Activated CD4-positive, alpha-beta T cell treated with anti-CD3 and anti-CD28 coated beads, Interleukin-2, amount 10 ng/mL, durations not matched to agents 24 days and 14 days (primary cell): ENCODE measurements around the gene IGSF21. TPM values are rescaled to one million over a fixed set of nuclear protein-coding genes. Genes with fewer than 3 reads are reported as not detected.

Experiments
- DNase-seq: peaks from one replicate; pipeline ENCODE4 v3.0.0; 2022
- H3K27ac Mint-ChIP-seq: one replicate; pipeline ENCODE4 v1.8.0; 2022; ENCODE audit warnings: mild to moderate bottlenecking, mixed read lengths
- H3K27me3 Mint-ChIP-seq: one replicate; pipeline ENCODE4 v1.8.0; 2022; ENCODE audit warnings: mixed read lengths
- H3K36me3 Mint-ChIP-seq: one replicate; pipeline ENCODE4 v1.8.0; 2022; ENCODE audit warnings: low read depth, mild to moderate bottlenecking, mixed read lengths
- H3K4me1 Mint-ChIP-seq: one replicate; pipeline ENCODE4 v1.8.0; 2021; ENCODE audit warnings: mixed read lengths
- H3K4me3 Mint-ChIP-seq: one replicate; pipeline ENCODE4 v1.8.0; 2022; ENCODE audit warnings: mild to moderate bottlenecking, moderate library complexity, mixed read lengths
- H3K9me3 Mint-ChIP-seq: one replicate; pipeline ENCODE4 v1.8.0; 2021; ENCODE audit warnings: mixed read lengths
- intact Hi-C: fragments of 100-400 bp; cut with micrococcal nuclease; formaldehyde crosslinking; loops from one replicate; pipeline ENCODE4 v1.15.1; 2023
- total RNA-seq: library from RNA; stranded (reverse); gene quantifications from 2 replicates; pipeline ENCODE4 v1.2.3, GENCODE V29; 2022

IGSF21 gene
- total RNA-seq, 1 donor from 2014 or later: not detected

GRCh38 chr1:18394563-18395156 is 287.1 kb downstream of the IGSF21 start:
- intact Hi-C loops: no loop called here
- no peak overlapping the region for H3K4me3 Mint-ChIP-seq
- no peaks in the 10 kb centered on the region for H3K36me3 Mint-ChIP-seq
- no peaks in the 10 kb centered on the region for H3K4me1 Mint-ChIP-seq
- DNase-seq: no peak
- H3K27ac Mint-ChIP-seq: no peak overlapping the region
- no peaks in the 10 kb centered on the region for H3K9me3 Mint-ChIP-seq
- peaks cover 2% of the 10 kb centered on the region for H3K27me3 Mint-ChIP-seq

- H3K27me3 Mint-ChIP-seq: peaks cover 2% of the 10 kb centered on the region
- intact Hi-C loops: no loop called here
- H3K4me1 Mint-ChIP-seq: no peaks in the 10 kb centered on the region
- no peak overlapping the region for H3K27ac Mint-ChIP-seq
- DNase-seq: no peak
- H3K4me3 Mint-ChIP-seq: no peak overlapping the region
- H3K9me3 Mint-ChIP-seq: no peaks in the 10 kb centered on the region
- H3K36me3 Mint-ChIP-seq: no peaks in the 10 kb centered on the region
Observed at GRCh38 chr1:18396247-18396980, 288.8 kb downstream of the IGSF21 start.

GRCh38 chr1:18397641-18398040 is 290.0 kb downstream of the IGSF21 start:
- no peak overlapping the region for H3K27ac Mint-ChIP-seq
- no peak for DNase-seq
- H3K27me3 Mint-ChIP-seq: peaks cover 2% of the 10 kb centered on the region
- intact Hi-C loops: no loop called here
- no peaks in the 10 kb centered on the region for H3K36me3 Mint-ChIP-seq
- H3K4me1 Mint-ChIP-seq: no peaks in the 10 kb centered on the region
- H3K4me3 Mint-ChIP-seq: no peak overlapping the region
- H3K9me3 Mint-ChIP-seq: no peaks in the 10 kb centered on the region

DNA sequence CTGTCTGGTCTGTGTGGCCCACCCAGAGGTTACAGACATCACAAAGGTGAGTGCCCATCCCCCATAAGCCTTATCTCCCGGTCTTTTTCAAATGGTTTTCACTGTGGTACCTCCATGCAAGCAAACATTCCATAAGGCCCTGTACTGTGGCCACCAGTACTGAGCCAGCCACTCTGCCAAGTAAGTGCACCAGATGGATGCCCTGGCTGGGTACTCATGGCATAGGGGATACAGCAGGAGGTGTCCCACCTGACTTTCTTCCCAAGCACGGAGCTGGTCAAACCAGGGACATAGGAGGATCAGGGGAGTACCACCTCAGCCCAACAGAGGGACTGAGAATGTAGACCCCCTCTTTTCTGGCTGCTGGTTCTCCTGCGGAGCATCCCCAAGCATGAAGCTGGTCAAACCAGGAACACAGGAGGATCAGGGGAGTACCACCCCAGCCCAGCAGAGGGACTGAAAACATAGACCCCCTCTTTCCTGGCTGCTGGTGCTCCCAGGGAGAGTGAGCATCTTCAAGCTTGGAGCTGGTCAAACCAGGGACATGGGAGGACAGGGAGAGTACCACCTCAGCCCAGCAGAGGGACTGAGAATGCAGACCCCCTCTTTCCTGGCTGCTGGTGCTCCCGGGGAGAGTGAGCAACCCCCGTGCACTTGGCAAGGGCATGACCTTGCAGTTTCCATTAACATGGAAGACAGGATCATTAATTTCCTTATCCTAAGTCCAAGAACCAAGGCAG is 291.4 kb downstream of the IGSF21 start:
- intact Hi-C loops: no loop called here
- Mint-ChIP-seq H3K27ac (no peak overlapping the region), H3K9me3 (no peaks in the 10 kb centered on the region), H3K36me3 (no peaks in the 10 kb centered on the region), H3K4me1 (no peaks in the 10 kb centered on the region), H3K27me3 (peaks cover 2% of the 10 kb centered on the region), H3K4me3 (no peak overlapping the region)
- DNase-seq: no peak

DNA sequence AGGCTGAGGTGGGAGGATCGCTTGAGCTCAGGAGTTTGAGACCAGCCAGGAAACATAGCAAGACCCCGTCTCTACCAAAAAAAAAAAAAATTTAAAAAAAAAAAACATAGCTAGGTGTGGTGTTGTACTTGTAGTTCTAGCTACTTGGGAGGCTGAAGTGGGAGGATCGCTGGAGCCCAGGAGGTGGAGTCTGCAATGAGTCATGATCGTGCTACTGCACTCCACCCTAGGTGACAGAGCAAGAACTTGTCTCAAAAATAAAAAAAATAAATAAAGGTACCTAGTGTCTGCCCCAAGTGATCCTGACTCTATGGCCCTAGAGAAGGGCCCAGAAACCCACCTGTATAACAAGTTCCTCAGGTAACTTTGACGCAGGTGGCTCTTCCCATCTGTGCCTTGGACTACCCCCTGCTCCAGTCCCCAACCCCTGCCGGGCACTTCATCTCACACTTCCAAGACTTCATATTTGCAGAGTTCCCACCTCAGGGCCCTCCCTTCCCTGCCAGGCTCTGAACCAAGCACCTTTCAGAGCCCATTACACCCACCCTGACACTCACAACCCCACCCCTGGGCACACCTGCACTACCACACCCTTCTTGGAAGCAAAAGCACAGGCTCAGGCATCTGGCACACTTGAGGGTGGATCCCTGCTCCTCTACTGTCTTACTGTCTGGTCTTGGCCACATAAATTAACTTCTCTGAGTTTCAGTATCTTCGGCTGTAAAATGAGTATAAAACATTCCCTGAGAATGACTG is 292.9 kb downstream of the IGSF21 start:
- H3K36me3 Mint-ChIP-seq: no peaks in the 10 kb centered on the region
- intact Hi-C loops: no loop called here
- H3K4me3 Mint-ChIP-seq: no peak overlapping the region
- no peak for DNase-seq
- peaks cover 2% of the 10 kb centered on the region for H3K27me3 Mint-ChIP-seq
- no peaks in the 10 kb centered on the region for H3K9me3 Mint-ChIP-seq
- H3K27ac Mint-ChIP-seq: no peak overlapping the region
- H3K4me1 Mint-ChIP-seq: no peaks in the 10 kb centered on the region

DNA sequence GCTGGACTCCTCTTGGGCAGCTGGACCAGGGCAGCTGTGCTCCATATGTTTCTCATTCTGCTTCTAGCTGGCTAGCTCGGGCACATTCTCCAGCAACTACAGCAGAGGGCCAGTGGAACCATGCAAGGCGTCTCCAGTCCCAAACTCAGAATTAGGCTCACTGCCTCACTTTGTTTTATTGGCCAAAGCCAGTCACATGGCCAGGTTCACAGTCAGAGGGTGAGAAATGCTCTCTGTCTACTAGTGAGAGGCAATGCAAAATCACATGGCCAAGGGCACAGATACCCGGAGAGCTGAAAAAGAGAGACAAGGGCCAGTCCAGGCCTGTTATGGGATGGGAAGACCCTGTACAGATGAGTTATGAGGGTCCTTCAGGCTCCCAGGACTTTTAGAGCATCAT is 294.3 kb downstream of the IGSF21 start:
- DNase-seq: no peak
- Mint-ChIP-seq H3K27ac (no peak overlapping the region), H3K36me3 (no peaks in the 10 kb centered on the region), H3K9me3 (no peaks in the 10 kb centered on the region), H3K4me3 (no peak overlapping the region), H3K4me1 (no peaks in the 10 kb centered on the region), H3K27me3 (peaks cover 2% of the 10 kb centered on the region)
- intact Hi-C loops: no loop called here

DNA sequence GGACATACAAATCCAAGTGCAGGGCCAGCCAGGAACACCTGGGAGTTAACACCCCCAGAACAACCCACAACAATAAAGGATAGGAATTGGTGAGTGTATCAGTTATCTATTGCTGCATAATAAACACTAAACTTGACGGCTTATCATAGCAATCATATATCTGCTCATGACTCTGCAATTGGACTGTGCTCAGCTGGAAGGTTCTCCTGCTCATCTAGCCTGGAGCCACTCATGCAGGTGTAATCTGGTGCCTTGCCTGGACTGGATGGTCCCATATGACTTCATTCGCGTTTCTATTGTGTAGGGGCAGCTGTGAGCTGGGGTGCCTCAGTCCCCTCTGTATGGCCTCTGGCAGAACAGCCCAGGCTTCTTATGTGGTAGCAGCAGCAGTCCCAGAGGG is 296.9 kb downstream of the IGSF21 start:
- Mint-ChIP-seq H3K9me3 (no peaks in the 10 kb centered on the region), H3K27ac (no peak overlapping the region)
- intact Hi-C loops: no loop called here

DNA sequence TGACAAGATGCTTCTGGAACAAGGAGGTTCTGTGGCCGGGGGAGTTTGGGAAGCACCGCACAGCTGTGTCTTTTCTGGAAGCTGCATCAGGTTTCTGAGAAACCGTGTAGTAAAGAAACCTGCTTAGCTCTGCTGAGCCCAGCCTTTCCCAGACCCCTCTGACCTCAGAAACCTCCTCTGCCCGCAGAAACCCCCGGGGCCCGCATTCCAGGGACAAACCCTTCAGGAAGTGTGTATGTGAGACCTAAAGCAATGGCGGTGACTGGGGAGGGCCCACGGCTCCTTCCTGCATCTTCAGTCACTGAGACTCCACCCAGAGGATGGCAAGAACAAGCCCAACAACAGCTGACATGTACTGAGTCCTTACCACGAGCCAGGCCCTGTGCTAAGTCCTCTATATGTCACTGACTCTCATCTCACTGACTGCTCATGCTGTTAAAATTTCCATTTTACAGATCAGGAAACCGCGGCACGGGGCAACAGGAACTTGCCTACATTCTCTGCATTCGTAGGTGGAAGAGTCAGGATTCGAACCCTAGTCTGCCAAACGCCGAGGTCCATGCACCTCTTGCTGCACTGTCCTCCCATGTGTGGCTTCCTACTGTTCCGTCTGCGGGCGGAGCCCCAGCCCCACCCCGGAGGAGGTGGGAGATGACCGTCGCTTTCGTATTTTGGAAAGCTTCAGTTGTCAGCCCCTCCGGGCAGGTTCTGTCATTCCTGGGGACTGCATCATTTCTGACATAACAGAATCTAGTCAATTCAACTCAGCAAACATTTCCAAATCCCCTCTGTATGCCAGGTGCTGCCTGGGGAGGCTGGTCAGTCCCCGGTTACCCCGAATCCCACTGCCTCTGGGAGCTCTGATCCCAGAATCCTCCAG is 299.8 kb downstream of the IGSF21 start:
- no peak for DNase-seq
- H3K27ac Mint-ChIP-seq: no peak overlapping the region
- no peak overlapping the region for H3K4me3 Mint-ChIP-seq
- H3K9me3 Mint-ChIP-seq: no peaks in the 10 kb centered on the region
- H3K36me3 Mint-ChIP-seq: no peaks in the 10 kb centered on the region
- intact Hi-C loops: no loop called here
- H3K4me1 Mint-ChIP-seq: no peaks in the 10 kb centered on the region
- no peaks in the 10 kb centered on the region for H3K27me3 Mint-ChIP-seq

More for the DNA sequence above, 296.9 kb downstream of the IGSF21 start:
- H3K4me1 Mint-ChIP-seq: no peaks in the 10 kb centered on the region
- H3K27me3 Mint-ChIP-seq: no peaks in the 10 kb centered on the region
- H3K4me3 Mint-ChIP-seq: no peak overlapping the region
- H3K36me3 Mint-ChIP-seq: no peaks in the 10 kb centered on the region
- no peak for DNase-seq

- intact Hi-C loops: no loop called here
- Mint-ChIP-seq H3K9me3 (no peaks in the 10 kb centered on the region), H3K4me1 (no peaks in the 10 kb centered on the region), H3K36me3 (no peaks in the 10 kb centered on the region), H3K27ac (no peak overlapping the region), H3K27me3 (no peaks in the 10 kb centered on the region), H3K4me3 (no peak overlapping the region)
- no peak for DNase-seq
Observed at GRCh38 chr1:18408656-18409370, 301.2 kb downstream of the IGSF21 start.

- no peak for DNase-seq
- H3K4me3 Mint-ChIP-seq: no peak overlapping the region
- no peak overlapping the region for H3K27ac Mint-ChIP-seq
- H3K27me3 Mint-ChIP-seq: no peaks in the 10 kb centered on the region
- no peaks in the 10 kb centered on the region for H3K36me3 Mint-ChIP-seq
- intact Hi-C loops: no loop called here
- H3K9me3 Mint-ChIP-seq: no peaks in the 10 kb centered on the region
- no peaks in the 10 kb centered on the region for H3K4me1 Mint-ChIP-seq
Observed at GRCh38 chr1:18409609-18410237, 302.1 kb downstream of the IGSF21 start.

DNA sequence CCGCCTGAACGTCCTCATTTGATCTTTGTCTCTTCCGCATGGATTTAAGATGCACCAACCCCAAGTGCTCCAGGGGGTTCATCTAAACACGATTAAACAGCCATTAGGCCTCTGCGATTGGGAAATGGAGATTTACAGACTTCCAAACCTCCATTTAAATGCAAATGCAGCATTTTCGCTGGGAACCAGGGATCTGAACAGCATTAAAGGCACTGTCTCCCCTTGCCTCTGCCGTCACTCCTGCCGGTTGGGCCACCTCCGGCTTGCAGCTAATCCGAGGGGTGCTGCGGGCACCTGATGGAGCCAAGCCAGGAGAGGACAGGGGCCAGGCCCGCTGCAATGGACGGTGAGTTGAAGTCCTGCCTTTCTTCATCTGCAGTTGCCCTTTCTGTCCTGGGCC is 302.8 kb downstream of the IGSF21 start:
- intact Hi-C loops: no loop called here
- Mint-ChIP-seq H3K4me3 (no peak overlapping the region), H3K27ac (no peak overlapping the region), H3K36me3 (no peaks in the 10 kb centered on the region), H3K4me1 (no peaks in the 10 kb centered on the region), H3K27me3 (no peaks in the 10 kb centered on the region), H3K9me3 (no peaks in the 10 kb centered on the region)
- DNase-seq: no peak

DNA sequence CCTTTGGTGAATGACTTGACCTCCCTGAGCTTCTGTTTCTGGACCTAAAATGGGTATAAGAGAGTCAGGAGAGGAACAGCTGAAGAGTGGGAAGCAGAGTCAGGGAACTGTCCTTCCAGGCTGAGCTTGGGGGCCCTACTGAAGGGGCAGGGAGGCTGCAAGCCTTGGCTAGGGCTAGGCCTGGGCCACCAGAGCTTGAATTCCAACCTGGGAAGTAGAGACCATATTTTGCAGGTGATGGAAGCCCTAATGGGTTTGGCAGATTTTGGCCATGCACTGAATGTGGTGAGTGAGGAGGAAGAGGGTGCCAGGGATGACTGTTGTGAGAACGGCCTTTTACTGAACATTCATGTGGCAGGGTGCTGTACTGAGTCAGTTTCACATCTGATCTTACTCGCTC is 303.7 kb downstream of the IGSF21 start:
- Mint-ChIP-seq H3K36me3 (no peaks in the 10 kb centered on the region), H3K27me3 (no peaks in the 10 kb centered on the region), H3K9me3 (no peaks in the 10 kb centered on the region), H3K27ac (no peak overlapping the region), H3K4me3 (no peak overlapping the region), H3K4me1 (no peaks in the 10 kb centered on the region)
- intact Hi-C loops: no loop called here
- DNase-seq: no peak
